C4-2B (cell line): ENCODE results near the gene KLHL10.

ENCODE experiments used
- ZFX ChIP-seq: fragments of 450-650 bp; IDR thresholded peaks from 2 replicates; pipeline ENCODE4 v1.6.1; 2017
- TF ChIP-seq, protein P1 (sequence below): fragments of 450-650 bp; conservative IDR thresholded peaks from 2 replicates; pipeline ENCODE4 v1.5.1; 2017; ENCODE audit warnings: mild to moderate bottlenecking

DNA sequence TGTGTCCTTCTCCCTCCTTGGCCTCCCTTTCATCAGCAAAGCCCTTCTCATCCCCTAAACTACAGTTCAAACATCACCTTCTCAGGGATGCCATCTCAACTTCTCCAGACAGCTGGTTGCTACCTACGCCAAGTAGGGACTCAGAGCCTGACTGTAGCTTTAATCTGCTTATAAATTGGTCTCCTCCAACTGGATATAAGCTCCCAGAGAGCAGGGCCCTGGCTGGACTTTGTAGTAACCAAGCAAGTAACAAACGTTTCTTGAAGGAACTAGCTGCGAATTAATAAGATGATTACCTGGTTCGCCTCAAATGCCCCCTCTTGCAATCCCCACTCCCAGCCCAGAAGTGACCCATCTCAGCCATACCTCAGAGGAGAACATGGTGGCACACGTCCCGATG, 45.1 kb downstream of the KLHL10 start:
- TF ChIP-seq, protein P1, sequence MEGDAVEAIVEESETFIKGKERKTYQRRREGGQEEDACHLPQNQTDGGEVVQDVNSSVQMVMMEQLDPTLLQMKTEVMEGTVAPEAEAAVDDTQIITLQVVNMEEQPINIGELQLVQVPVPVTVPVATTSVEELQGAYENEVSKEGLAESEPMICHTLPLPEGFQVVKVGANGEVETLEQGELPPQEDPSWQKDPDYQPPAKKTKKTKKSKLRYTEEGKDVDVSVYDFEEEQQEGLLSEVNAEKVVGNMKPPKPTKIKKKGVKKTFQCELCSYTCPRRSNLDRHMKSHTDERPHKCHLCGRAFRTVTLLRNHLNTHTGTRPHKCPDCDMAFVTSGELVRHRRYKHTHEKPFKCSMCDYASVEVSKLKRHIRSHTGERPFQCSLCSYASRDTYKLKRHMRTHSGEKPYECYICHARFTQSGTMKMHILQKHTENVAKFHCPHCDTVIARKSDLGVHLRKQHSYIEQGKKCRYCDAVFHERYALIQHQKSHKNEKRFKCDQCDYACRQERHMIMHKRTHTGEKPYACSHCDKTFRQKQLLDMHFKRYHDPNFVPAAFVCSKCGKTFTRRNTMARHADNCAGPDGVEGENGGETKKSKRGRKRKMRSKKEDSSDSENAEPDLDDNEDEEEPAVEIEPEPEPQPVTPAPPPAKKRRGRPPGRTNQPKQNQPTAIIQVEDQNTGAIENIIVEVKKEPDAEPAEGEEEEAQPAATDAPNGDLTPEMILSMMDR: no peak
- no peak for TF ChIP-seq ZFX
